HG03097 (cell line): Measurements from ENCODE around the gene ADAMTS1.
"Not testable (repeated sequence)": the region's sequence is repeated elsewhere in the genome, so short reads cannot be mapped to it uniquely, and the experiment has no call there.

Source experiments
- ATAC-seq: cut with Tn5 transposase; IDR thresholded peaks from one replicate; pipeline ENCODE4 v1.9.1; 2021; ENCODE audit not compliant: unreplicated experiment, low FRiP score

ADAMTS1 gene

DNA sequence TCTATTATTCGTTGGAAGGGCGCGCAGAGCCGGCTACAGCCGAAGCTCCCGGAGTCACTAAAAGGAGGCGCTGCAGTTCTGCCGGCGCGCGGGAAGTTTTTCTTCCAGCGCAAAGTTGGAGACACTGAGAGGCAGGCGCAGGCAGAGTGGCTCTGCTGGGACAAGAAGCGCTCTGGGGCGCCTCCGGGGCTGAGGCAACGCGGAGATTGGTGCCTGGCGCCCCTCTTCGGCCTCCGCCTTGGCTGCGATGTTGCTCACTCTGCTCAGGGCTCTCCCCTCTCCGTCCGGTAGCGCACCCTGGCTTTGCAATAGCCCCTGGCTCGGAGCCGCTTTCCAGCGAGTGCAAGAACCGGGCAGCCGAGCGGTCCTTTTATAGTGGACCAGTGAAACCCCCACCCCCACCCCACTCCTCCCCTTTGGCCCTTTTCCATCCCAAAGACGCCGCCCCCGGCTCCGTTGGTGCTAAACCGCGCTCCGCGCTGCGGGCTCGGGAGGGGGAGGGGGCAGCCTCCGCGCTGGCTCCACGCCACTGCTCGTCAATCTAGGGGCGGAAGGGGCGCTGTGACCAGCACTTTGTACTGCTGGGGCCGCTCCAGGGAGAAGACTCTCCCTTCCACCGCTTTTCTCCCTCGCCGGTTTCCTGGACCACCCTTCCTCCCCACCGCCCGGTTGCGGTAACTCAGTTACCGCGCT lies at the start of gene ADAMTS1:
Gene ADAMTS1 (minus strand): TSS at position 344 of the 693 bp plus-strand sequence. CDS start 455 bp downstream, outside the sequence.
- ATAC-seq: no peak

DNA sequence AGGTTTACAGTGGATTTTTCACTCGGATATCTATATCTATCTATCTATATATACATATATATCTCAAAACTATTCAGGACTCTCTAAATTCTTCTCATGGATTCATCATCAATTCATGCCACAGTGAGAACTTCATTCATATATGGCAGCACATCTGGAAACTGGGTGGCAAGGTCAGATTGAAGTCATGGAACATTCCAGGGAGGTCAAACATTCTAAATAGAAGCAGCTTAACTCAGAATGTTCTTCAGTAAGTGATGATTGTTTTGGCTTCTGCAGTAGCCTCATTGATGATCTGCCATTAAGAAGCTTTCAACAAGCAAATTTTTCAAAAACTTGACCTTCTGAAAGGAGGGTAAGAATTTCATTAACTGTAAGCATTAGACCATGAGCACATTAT lies 46.9 kb upstream of the ADAMTS1 start:
- ATAC-seq: no peak

DNA sequence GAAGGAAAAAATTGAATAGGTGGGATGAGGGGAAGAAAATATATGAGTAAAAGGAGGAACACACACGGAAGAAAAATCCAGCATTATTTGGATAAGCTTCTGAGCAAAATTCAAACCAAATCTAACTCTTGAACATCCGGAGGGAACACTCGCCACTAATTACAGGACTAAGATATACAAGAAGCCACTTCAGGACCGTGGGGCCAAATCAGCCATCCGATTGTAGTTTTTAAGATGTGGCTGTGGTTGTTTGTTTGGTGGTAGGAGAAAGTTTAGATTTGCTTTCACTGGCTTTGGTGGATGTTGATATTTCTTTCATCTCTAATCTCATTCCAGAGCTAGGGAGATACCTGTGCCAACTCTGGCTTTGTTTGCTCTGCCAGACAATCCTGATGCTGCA lies 43.7 kb upstream of the ADAMTS1 start:
- ATAC-seq: no peak

DNA sequence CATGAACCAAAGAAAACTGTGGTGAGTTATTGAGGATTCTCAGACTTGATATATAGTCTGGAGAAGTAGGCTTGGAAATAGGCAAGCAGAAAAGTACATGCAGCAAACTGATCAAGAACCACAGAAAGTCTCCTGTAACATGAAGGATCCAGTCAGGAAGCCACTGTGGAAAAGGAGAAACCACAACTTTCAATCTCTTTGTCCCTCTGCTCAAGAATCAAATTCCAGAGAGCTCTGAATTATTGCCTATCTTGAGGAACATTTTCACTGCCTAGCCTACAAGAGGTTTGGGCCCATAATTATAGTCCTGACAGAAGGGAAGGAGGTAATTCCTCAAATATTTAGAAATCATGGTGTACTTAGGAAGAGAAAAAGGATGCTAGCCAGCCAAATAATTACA lies 43.0 kb upstream of the ADAMTS1 start:
- no peak for ATAC-seq

DNA sequence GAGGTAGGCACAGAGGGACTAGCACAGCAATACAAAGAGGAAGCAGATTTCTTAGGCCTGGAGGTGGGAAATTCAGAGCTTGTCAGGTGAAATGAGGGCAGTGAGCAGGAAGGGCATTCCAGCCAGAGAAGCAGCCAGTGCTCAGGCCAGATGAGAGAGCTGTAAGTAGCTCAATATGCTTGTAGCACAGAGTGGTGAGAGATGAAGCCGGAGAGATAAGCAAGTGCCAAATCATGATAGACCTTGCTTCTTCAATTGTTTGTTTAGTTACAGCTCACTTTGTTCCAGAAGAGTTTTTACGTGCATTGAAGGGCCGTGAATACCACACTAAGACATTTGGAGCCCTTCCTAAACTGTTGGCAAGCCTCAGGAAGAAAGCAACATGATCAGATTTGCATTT lies 42.0 kb upstream of the ADAMTS1 start:
- no peak for ATAC-seq

DNA sequence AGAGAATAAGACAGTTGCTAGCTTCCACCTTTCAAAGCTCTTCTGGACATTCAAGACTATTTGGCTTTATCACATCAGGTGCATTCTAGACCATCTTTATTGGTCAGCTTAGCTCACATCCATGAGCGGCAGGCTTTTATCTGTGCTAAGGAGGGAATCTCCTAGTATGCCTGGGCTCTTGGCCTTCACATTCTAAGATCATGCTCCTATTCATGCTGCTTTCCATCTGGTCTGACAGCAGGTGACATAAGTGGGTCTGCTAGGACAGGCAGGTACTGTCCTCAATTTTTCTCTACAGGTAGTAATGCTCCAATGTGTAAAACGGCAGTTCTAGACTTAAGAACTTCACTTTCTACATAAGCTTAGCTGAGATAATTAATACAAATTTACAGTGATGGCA lies 39.2 kb upstream of the ADAMTS1 start:
- no peak for ATAC-seq

DNA sequence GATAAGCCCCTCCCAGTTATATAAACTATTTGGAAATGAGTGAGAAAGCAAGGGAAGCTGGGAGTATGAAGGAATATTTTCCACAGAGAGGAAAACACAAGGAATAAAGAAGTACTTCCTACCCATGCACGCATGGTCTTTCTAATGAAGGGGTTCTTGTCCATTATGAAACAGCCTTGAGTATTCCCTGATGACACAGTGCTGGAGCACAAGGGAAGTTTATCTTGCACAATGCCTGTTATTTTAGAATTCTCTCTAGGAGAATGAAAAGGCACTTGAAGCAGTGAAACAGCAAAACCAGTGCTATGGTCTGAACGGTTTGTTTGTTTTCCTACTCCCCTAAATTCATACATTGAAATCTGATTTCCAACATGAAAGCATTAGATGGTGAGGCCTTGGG lies 38.6 kb upstream of the ADAMTS1 start:
- ATAC-seq: no peak

DNA sequence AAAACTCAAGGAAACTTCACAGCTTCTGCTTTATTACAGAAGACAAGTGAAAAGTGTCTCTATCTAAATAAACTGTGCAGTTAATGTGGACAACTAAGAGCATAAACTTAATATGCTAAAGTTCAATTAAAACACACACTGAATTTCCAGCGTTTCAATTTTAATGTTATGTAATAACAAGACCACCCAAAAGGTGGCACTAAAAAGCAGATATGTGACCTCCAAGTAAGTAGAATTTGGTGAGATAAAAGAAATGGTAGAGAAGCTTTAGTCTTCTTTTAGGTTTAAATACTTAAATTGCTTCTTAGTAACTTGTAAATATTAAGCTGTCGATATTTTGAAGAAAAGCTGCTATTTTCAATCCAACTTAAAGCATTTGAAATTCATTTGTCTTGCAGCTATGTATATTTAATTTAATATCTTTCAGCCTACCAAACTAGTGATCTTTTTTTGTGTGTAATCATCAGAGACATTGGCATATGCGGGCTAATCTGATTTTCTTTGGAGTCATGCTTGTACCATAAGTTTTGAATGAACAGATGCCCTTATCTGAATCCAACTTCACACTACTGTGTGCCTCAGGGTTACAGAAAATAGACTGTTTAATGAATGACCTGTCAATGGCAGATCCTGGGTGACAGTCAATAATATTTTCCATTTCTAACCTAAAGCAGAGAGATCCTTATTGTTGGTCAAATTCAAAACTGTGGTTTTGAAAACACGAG lies 36.5 kb upstream of the ADAMTS1 start:
- no peak for ATAC-seq

DNA sequence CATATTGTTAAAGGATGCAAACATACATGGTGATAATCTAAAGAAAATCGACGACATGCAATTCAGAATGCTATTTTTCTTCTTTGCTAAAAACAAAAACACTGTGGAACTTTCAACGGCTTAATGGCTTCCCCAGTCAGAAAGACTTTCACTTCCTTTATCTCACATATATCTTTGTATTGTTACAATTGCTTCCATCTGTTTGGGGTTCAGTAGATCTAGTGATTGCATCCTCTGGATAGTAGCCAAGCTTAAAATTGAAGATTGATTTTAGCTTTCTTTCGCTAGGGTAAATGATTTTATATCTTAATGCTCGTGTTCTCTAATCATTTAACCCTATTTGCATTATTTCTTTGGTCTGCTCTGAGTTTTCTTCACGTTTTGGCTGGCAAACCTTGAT lies 31.8 kb upstream of the ADAMTS1 start:
- no peak for ATAC-seq

DNA sequence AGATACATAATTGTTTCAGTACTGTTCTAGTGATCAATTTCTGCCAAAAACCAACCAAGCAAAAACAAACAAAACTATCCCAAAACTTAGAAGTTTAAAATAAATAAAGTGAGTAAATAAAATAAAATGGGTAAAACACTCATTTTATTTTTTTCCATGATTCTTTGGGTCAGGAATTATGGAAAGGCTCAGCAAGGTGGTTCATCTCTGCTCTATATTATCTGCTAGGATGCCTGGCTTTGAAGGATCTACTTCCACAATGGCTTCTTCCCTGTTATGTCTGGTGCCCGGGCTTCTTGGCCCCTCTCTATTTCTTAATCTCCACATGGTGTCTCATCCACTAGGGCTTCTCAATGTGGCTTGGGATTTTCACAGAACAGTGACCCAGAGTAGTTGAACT lies 29.1 kb upstream of the ADAMTS1 start:
- ATAC-seq: no peak

DNA sequence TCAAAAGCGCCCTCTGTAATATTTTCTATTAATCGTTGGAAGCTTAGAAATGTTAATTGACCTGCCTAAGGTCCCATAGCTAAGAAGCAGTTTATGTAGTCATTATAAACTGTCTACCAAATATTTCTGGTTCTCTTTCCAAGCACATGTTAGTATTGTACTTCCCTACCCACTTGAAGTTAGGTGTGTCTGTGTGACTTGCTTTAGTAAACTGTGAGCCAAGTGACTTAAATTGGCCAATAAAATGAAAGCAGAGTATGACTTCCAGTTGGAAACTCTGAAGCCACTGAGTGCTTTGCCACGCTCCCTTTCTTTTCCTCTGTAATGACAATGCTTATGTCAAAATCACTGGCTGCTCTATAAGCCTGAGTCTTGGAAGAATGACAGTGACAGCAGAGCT lies 20.6 kb upstream of the ADAMTS1 start:
- ATAC-seq: no peak

DNA sequence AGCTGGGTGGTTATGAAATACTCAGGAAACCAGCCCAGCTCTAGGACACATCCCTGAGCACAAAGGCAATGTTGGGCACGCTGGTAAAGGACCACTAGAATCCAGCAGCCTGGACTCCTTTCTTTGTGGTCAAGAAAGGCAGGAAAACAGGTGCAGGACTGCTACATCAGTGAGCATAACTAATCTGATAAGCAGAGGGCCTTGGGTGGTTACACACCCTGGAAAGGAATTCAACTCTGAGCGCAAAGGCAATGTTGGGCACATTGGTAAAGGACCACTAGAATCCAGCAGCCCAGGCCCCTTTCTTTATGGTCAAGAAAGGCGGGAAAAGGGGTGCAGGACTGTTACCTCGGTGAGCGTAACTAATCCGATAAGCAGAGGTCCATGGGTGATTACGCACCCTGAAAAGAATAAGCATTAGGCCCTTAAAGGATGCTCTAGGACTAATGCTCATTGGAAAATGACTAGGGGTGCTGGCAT lies 11.7 kb upstream of the ADAMTS1 start:
- not testable (repeated sequence) for ATAC-seq

DNA sequence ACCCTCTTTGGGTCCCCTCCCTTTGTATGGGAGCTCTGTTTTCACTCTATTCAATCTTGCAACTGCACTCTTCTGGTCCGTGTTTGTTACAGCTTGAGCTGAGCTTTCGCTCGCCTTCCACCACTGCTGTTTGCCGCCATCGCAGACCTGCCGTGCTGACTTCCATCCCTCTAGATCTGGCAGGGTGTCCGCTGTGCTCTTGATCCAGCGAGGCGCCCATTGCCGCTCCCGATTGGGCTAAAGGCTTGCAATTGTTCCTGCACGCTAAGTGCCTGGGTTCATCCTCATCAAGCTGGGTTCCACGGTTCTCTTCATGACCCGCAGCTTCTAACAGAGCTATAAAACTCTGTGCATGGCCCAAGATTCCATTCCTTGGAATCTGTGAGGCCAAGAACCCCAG lies 9.5 kb upstream of the ADAMTS1 start:
- not testable (repeated sequence) for ATAC-seq

DNA sequence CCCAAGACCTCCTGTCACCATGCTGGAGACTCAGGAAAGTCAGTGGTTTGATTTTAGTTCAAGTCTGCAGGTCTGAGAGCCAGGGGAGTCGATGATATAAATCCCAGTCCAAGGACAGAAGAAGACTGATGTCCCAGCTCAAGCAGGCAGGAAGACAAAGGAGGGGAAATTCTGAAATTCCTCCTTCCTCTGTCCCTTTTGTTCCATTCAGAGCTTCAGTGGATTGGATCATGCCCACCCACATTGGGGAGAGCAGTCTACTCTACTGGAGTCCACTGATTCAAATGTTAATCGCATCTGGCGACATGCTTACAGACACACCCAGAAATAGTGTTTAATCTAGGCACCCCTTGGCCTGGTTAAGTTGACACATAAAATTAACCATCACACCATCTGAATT lies 7.2 kb upstream of the ADAMTS1 start:
- ATAC-seq: no peak

DNA sequence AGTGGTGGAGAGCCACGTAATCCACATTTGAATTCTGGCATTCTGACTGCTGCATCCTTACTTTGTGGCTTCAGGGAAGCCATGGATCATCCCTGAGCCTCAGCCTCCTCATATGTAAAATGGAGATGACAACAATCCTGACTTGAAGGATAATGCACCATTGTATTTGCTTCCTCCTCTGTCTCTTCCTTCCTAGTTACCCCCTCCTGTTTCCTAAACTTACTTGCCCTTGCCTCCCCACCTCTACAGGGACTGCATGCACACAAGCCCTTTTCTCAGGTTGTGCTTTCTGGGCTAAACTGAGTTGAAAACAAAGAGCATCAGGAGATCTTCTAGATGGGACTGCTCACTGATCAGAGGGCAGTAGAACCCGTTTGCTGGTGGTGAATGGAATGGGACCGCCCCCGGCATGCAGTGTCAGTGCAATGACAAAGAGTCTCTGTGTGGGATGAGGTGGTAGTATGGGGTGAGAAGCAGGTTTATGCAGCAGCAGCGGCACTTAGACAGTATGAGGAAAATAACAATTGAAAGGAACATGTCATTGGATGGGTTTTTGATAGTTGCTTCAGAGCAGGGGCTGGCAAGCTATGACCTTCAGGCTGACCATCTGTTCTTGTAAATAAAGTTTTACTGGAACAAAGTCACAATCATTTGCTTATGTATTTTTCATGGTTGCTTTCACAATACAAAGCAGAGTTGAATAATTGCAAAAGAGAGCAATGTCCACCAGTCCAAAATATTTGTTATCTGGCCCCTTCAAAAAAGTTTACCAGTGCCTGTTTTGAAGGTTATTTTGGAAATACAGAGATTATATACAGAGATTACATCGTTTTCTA lies 6.1 kb upstream of the ADAMTS1 start:
- no peak for ATAC-seq

DNA sequence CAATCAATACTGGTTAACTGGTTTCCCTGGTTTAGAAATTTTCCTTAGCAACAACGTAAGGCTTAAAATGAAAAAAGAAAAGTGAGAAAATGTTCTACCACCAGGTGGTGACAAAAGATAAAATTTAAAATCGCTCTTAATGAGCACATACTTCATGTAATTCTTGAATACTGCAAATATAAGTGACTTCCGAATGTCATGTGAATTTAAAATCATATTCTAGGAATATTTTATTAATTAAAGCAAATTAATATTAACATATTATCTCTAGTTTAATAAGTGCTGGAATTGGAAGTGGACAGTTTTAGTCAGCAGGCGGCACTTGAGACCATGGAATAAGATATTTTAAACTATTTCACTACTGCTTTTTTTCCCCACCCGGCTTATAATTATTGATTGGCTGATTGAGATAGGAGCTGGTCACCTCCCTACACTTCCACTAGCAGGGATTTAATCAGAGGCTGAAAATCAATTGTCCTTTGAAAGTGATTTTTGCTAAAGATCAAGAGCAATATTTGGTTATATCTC lies 5.0 kb upstream of the ADAMTS1 start:
- no peak for ATAC-seq

DNA sequence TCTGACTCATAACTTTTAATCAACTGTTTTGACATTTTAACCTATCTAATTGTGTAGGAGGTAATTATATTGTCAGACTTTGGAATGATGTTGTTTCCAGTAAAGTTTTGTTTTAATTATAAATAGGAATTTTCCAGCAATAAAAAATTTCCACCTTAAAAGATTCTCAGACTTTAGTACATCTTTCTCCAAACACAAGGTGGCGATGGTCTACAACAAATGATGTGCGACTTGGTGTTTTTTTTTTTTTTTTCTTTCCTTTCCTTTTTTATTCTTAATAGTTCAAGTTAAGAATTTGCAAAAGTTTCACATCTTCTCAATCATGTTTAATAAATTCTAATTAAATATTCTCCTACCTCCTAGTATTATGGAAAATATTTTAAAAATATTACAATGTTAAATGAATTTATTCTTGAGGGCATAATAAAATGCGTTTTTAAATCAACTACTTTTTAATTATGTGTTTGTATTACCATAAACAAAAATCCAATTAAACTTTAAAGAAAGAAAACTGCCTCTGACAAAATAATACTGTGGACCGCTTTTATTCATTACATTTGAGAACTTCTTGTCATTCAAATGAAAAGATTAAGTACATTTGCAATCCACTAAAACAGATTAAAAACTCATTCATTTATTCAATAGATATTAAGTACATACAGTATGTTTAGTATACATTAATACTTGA lies 4.4 kb upstream of the ADAMTS1 start:
- no peak for ATAC-seq

DNA sequence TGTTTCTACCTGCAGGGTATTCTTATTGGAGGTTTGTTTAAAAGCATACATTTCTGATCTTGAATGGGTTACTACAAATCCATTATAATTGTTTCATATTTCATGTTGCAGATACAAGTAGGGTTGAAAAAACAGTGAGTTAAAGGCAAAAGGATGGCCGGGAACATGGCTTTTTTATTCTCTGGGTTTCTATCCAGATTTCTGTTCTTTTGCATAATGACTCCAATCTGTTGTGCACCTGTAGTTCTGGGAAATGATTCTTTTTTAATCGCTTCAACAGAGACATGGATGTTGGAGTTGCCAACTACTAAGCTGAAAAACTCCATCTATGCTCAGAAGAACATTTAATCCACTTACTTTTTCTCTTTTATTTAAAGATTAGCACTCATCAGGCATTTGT lies 2.7 kb upstream of the ADAMTS1 start:
- no peak for ATAC-seq

DNA sequence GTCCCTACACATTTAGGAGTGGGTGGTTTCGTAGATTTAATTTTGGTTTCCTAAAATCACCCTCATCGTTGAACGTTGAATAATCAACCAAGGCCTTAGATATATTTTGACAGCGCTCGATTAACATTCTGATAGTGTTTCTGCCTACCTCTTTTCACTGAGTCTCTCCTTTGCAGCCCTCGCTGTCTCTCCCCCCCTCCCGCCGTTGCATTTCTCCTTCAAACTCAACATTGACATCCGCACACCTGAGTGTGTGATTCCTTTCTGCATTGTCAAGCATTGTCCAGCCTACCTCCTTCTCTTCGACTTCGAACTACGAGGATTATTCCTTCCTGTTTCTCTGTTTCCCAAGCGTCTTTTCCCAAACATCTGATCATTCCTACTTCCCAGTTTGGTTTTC lies 1.8 kb upstream of the ADAMTS1 start:
- ATAC-seq: no peak
